A673 (cell line): ENCODE data around the gene WDR49. TPM values are rescaled to one million over a fixed set of nuclear protein-coding genes. Genes with fewer than 3 reads are reported as not detected.

Source experiments
- BruUV-seq: library from RNA; stranded (reverse); fragments of 400-500 nt; replicated peaks from 2 replicates; lab custom pipeline; 2021; lab: Mats Ljungman, UMichigan
- CTCF ChIA-PET: fragments of 300-600 bp; sonication (Branson Sonifier 250); formaldehyde crosslinking; loops from one replicate; lab custom pipeline; 2022; ENCODE audit warnings: antibody characterized with exemption; lab: Charles Lee
- POLR2A ChIA-PET: fragments of 300-600 bp; sonication (Branson Sonifier 250); formaldehyde crosslinking; loops from one replicate; lab custom pipeline; 2022; ENCODE audit warnings: antibody characterized with exemption; ENCODE audit not compliant: low non-redundant PET; lab: Charles Lee
- DNase-seq: peaks from one replicate; pipeline ENCODE4 v3.0.0-alpha.2; 2015; ENCODE audit warnings: low spot score
- H3K27ac ChIP-seq: fragments of 200-600 bp; sonication (generic); 2 replicates; pipeline ENCODE4 v1.5.1; 2016; ENCODE audit warnings: mixed run types, low read depth, mild to moderate bottlenecking, mixed read lengths, antibody characterized with exemption, low read length; ENCODE audit not compliant: poor library complexity, severe bottlenecking
- H3K27me3 ChIP-seq: fragments of 200-600 bp; sonication (generic); replicated peaks from 2 replicates; pipeline ENCODE4 v1.6.1; 2017; ENCODE audit warnings: mixed run types, low read depth, mild to moderate bottlenecking, mixed read lengths, antibody characterized with exemption, low read length; ENCODE audit not compliant: insufficient read depth, poor library complexity
- H3K36me3 ChIP-seq: fragments of 200-600 bp; sonication (generic); 2 replicates; pipeline ENCODE4 v1.6.1; 2016; ENCODE audit warnings: mixed run types, mild to moderate bottlenecking, mixed read lengths, antibody characterized with exemption, low read length; ENCODE audit not compliant: insufficient read depth, poor library complexity, severe bottlenecking
- H3K4me1 ChIP-seq: fragments of 200-600 bp; sonication (generic); 2 replicates; pipeline ENCODE4 v1.6.1; 2017; ENCODE audit warnings: mixed run types, mild to moderate bottlenecking, mixed read lengths, antibody characterized with exemption, low read length; ENCODE audit not compliant: insufficient read depth, poor library complexity, severe bottlenecking
- H3K4me3 ChIP-seq: fragments of 200-600 bp; sonication (generic); 2 replicates; pipeline ENCODE4 v1.5.1; 2016; ENCODE audit warnings: low read depth, mixed run types, mild to moderate bottlenecking, mixed read lengths, low read length; ENCODE audit not compliant: poor library complexity, severe bottlenecking
- H3K9me3 ChIP-seq: fragments of 200-600 bp; sonication (generic); 2 replicates; pipeline ENCODE4 v1.6.1; 2016; ENCODE audit warnings: mixed run types, low read depth, mild to moderate bottlenecking, mixed read lengths, antibody characterized with exemption, low read length; ENCODE audit not compliant: poor library complexity, severe bottlenecking
- CTCF ChIP-seq: fragments of 300-800, 200-600 bp; sonication (generic); conservative IDR thresholded peaks from 2 replicates; pipeline ENCODE4 v1.5.1; 2017; ENCODE audit warnings: low read depth, mild to moderate bottlenecking, antibody characterized with exemption, low read length, moderate library complexity, mixed read lengths
- EZH2 ChIP-seq: fragments of 200-600 bp; sonication (generic); IDR thresholded peaks from 2 replicates; pipeline ENCODE4 v1.6.1; 2017; ENCODE audit warnings: borderline replicate concordance, low read depth, mild to moderate bottlenecking, mixed read lengths, antibody characterized with exemption, low read length; ENCODE audit not compliant: poor library complexity, severe bottlenecking
- intact Hi-C: fragments of 100-400 bp; cut with micrococcal nuclease; formaldehyde crosslinking; loops from one replicate; pipeline ENCODE4 v1.10.0; 2022; ENCODE audit not compliant: unreplicated experiment
- total RNA-seq: library from RNA; stranded (reverse); gene quantifications from 2 replicates; pipeline ENCODE4 v1.2.3, GENCODE V29; 2021

Gene WDR49
- total RNA-seq, 1 experiment from 2014 or later: not detected

GRCh38 chr3:167483708-167484475 is 169.8 kb downstream of the WDR49 start:
- Histone ChIP-seq H3K27ac (no peak overlapping the region), H3K36me3 (no peaks in the 10 kb centered on the region), H3K27me3 (no peaks in the 10 kb centered on the region), H3K4me1 (no peaks in the 10 kb centered on the region), H3K9me3 (no peaks in the 10 kb centered on the region), H3K4me3 (no peak overlapping the region)
- TF ChIP-seq CTCF (no peak), EZH2 (no peak)
- no TSS peak for BruUV-seq
- CTCF ChIA-PET: no interaction called here
- intact Hi-C loops: no loop called here
- no peak for DNase-seq
- POLR2A ChIA-PET: no interaction called here

GRCh38 chr3:167481164-167481563 is 172.6 kb downstream of the WDR49 start:
- Histone ChIP-seq H3K9me3 (no peaks in the 10 kb centered on the region), H3K4me3 (no peak overlapping the region), H3K27ac (no peak overlapping the region), H3K27me3 (no peaks in the 10 kb centered on the region), H3K36me3 (no peaks in the 10 kb centered on the region), H3K4me1 (no peaks in the 10 kb centered on the region)
- intact Hi-C loops: no loop called here
- ChIA-PET CTCF (no interaction called here), POLR2A (no interaction called here)
- BruUV-seq: no TSS peak
- no peak for DNase-seq
- TF ChIP-seq EZH2 (no peak), CTCF (no peak)

- no peak overlapping the region for H3K4me3 ChIP-seq
- intact Hi-C loops: no loop called here
- H3K27me3 ChIP-seq: peaks cover 1% of the 10 kb centered on the region
- no peak for DNase-seq
- ChIA-PET CTCF (no interaction called here), POLR2A (no interaction called here)
- H3K27ac ChIP-seq: no peak overlapping the region
- H3K4me1 ChIP-seq: no peaks in the 10 kb centered on the region
- no TSS peak for BruUV-seq
- H3K36me3 ChIP-seq: no peaks in the 10 kb centered on the region
- no peak for TF ChIP-seq EZH2
- no peak for TF ChIP-seq CTCF
- H3K9me3 ChIP-seq: no peaks in the 10 kb centered on the region
Measured at GRCh38 chr3:167480748-167481147, 173.0 kb downstream of the WDR49 start.
